ENCODE data around the gene VAMP2. TPM values are rescaled to one million over a fixed set of nuclear protein-coding genes. Genes with fewer than 3 reads are reported as not detected.

The VAMP2 gene
- total RNA-seq, 4 donors from 2014 or later = 10.9 to 37.0 (median 25.7) TPM

GRCh38 chr17:8153031-8153451, 9.7 kb downstream of the VAMP2 start:
- Histone ChIP-seq H3K4me3 (peak overlapping the region; percentile 69 to 97 (median 84)), H3K27me3 (no peaks in the 10 kb centered on the region), H3K36me3 (peaks cover under 1 to 43% of the 10 kb centered on the region in 2 donors), H3K9me3 (no peaks in the 10 kb centered on the region), H3K4me1 (peaks cover 42 to 52% of the 10 kb centered on the region in 2 donors), H3K27ac (peak overlapping the region; percentile 98 to 100 (median 100))
- no peak for TF ChIP-seq POLR2A (IDR thresholded peaks at IDR 0.05)
- TF ChIP-seq, protein P1, sequence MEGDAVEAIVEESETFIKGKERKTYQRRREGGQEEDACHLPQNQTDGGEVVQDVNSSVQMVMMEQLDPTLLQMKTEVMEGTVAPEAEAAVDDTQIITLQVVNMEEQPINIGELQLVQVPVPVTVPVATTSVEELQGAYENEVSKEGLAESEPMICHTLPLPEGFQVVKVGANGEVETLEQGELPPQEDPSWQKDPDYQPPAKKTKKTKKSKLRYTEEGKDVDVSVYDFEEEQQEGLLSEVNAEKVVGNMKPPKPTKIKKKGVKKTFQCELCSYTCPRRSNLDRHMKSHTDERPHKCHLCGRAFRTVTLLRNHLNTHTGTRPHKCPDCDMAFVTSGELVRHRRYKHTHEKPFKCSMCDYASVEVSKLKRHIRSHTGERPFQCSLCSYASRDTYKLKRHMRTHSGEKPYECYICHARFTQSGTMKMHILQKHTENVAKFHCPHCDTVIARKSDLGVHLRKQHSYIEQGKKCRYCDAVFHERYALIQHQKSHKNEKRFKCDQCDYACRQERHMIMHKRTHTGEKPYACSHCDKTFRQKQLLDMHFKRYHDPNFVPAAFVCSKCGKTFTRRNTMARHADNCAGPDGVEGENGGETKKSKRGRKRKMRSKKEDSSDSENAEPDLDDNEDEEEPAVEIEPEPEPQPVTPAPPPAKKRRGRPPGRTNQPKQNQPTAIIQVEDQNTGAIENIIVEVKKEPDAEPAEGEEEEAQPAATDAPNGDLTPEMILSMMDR (IDR thresholded peaks at IDR 0.05 in 4 of 5, conservative IDR thresholded peaks at IDR 0.05 in 1 of 5) = no peak
- DNase-seq (no peak), ATAC-seq (no peak)
- intact Hi-C loops (cut with DNase I; ENCODE audit: low total_unique reads) = loop anchor here (5.0 to 10.0 kb wide), 4 partner anchors 311 to 911 kb away; partner anchors contain the start of genes CD68, GABARAP and SLC2A4
- in situ Hi-C loops (cut with MboI; ENCODE audit: low sequenced_read_pairs in 4 of 4) = loop anchor here in 1 of 4 donors (5.0 kb wide), 1 partner anchor 311 kb away; no protein-coding TSS in a partner anchor

GRCh38 chr17:8152112-8152775, 10.5 kb downstream of the VAMP2 start, which contains the start of gene PER1:
PER1 (minus strand) TSS chr17:8152404; CDS start chr17:8150706, 1,698 bp downstream.
- H3K4me1 ChIP-seq = peaks cover 46 to 47% of the 10 kb centered on the region in 2 donors
- TF ChIP-seq, protein P1 (IDR thresholded peaks at IDR 0.05 in 4 of 5, conservative IDR thresholded peaks at IDR 0.05 in 1 of 5) = no peak
- peak; percentile 95 to 99 for TF ChIP-seq POLR2A (IDR thresholded peaks at IDR 0.05)
- in situ Hi-C loops (cut with MboI; ENCODE audit: low sequenced_read_pairs in 4 of 4) (loop anchor here in 1 of 4 donors (5.0 kb wide), 1 partner anchor 310 kb away; no protein-coding TSS in a partner anchor), intact Hi-C loops (cut with DNase I; ENCODE audit: low total_unique reads) (loop anchor here (5.0 to 10.0 kb wide), 4 partner anchors 310 to 910 kb away; partner anchors contain the start of genes CD68, GABARAP and SLC2A4)
- H3K27me3 ChIP-seq = no peaks in the 10 kb centered on the region
- ATAC-seq = peak; percentile 19 to 25
- H3K4me3 ChIP-seq = peak within 1 kb of the TSS; percentile 69 to 97 (median 84)
- H3K36me3 ChIP-seq = peaks cover 5 to 51% of the 10 kb centered on the region in 2 donors
- peak; percentile 98 to 99 for DNase-seq
- H3K9me3 ChIP-seq = no peaks in the 10 kb centered on the region
- peak within 1 kb of the TSS; percentile 98 to 100 (median 100) for H3K27ac ChIP-seq

DNA sequence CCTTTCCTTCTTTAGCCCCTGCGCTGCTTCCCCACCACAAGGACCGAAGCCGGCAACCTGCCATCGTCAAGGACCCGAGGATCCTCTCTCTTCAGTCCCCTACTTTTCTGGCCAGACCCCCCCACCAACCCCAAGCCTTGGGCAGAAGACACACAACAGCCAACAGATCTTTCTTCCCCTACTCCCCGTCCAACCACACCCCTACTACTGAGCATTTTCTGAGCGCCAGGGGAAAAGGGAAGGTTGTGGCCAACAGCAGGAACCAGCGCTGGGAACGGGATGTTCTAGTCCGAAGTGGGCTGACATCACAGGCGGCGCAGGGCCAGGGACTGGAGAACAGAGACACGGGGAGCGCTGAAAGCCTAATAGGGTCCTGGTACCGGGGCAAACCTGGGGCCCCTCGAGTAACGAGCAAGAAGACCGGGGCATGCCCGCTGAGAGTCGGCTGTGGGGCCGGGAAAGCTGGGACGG, 11.1 kb downstream of the VAMP2 start:
- peak; percentile 93 to 97 for DNase-seq
- H3K36me3 ChIP-seq = peaks cover 11 to 56% of the 10 kb centered on the region in 2 donors
- no peaks in the 10 kb centered on the region for H3K9me3 ChIP-seq
- H3K4me1 ChIP-seq = peaks cover 46 to 48% of the 10 kb centered on the region in 2 donors
- H3K27me3 ChIP-seq = no peaks in the 10 kb centered on the region
- no peak for TF ChIP-seq POLR2A (IDR thresholded peaks at IDR 0.05)
- TF ChIP-seq, protein P1 (IDR thresholded peaks at IDR 0.05 in 4 of 5, conservative IDR thresholded peaks at IDR 0.05 in 1 of 5) = no peak
- peak; percentile 19 to 21 for ATAC-seq
- intact Hi-C loops (cut with DNase I; ENCODE audit: low total_unique reads) (loop anchor here (5.0 to 10.0 kb wide), 4 partner anchors 309 to 909 kb away; partner anchors contain the start of genes CD68, GABARAP and SLC2A4), in situ Hi-C loops (cut with MboI; ENCODE audit: low sequenced_read_pairs in 4 of 4) (loop anchor here in 1 of 4 donors (5.0 kb wide), 1 partner anchor 309 kb away; no protein-coding TSS in a partner anchor)
- peak overlapping the region; percentile 69 to 97 (median 84) for H3K4me3 ChIP-seq
- H3K27ac ChIP-seq = peak overlapping the region; percentile 98 to 100 (median 100)

DNA sequence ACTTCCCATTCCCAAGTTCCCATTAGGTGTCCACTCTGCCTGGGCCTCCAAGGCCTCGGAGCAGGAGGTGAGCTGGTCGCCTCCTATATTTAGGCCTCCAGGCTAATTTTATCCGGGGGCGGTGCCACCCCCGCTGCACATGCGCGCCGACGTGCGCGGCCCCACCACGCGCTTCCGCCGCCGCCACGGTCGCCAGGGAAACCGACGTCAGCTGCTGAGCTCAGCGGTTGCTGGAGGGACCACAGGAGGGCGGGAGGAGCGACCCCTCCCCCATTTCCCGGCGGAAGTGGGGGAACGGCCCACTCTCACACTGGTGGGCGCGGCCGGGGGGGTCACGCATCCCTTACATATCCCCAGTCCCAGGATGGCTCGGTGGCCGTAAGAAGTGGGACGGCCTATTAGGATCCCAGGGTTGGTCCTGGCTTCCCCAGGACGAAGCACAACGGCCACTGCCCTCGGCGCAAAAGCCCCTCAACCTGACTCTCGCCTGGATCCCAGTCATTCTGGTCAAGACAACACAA, 11.6 kb downstream of the VAMP2 start:
- Histone ChIP-seq H3K4me1 (peaks cover 51 to 53% of the 10 kb centered on the region in 2 donors), H3K4me3 (peak overlapping the region; percentile 69 to 97 (median 84)), H3K36me3 (peaks cover 14 to 61% of the 10 kb centered on the region in 2 donors), H3K9me3 (no peaks in the 10 kb centered on the region), H3K27ac (peak overlapping the region; percentile 98 to 100 (median 100)), H3K27me3 (no peaks in the 10 kb centered on the region)
- TF ChIP-seq, protein P1 (IDR thresholded peaks at IDR 0.05 in 4 of 5, conservative IDR thresholded peaks at IDR 0.05 in 1 of 5) = peak in 2 of 5 experiments; percentile 21 to 26
- peak; percentile 91 to 95 for TF ChIP-seq POLR2A (IDR thresholded peaks at IDR 0.05)
- ATAC-seq (peak; percentile 31 to 35), DNase-seq (peak; percentile 92 to 94)
- intact Hi-C loops (cut with DNase I; ENCODE audit: low total_unique reads) = loop anchor here (5.0 to 10.0 kb wide), 4 partner anchors 309 to 909 kb away; partner anchors contain the start of genes CD68, GABARAP and SLC2A4
- in situ Hi-C loops (cut with MboI; ENCODE audit: low sequenced_read_pairs in 4 of 4) = loop anchor here in 1 of 4 donors (5.0 kb wide), 1 partner anchor 309 kb away; no protein-coding TSS in a partner anchor
